T-helper 1 cell treated with Interleukin-12 subunit alpha and Interleukin-12 subunit beta and Interleukin-4 antibody, amounts not matched to agents 30 μg/mL and 1 μg/mL, for 36 hours (primary cell): Measurements from ENCODE around the gene DFFB.
"Not testable (repeated sequence)": the region's sequence is repeated elsewhere in the genome, so short reads cannot be mapped to it uniquely, and the experiment has no call there.

ENCODE experiments used
- H3K27ac Mint-ChIP-seq: one replicate; pipeline ENCODE4 v1.8.0; 2021; ENCODE audit warnings: mild to moderate bottlenecking, mixed read lengths
- H3K27me3 Mint-ChIP-seq: one replicate; pipeline ENCODE4 v1.8.0; 2021; ENCODE audit warnings: low read depth, mixed read lengths
- H3K36me3 Mint-ChIP-seq: one replicate; pipeline ENCODE4 v1.8.0; 2021; ENCODE audit warnings: low read depth, mixed read lengths
- H3K4me1 Mint-ChIP-seq: one replicate; pipeline ENCODE4 v1.8.0; 2021; ENCODE audit warnings: low read depth, mixed read lengths
- H3K4me3 Mint-ChIP-seq: one replicate; pipeline ENCODE4 v1.8.0; 2021; ENCODE audit warnings: mild to moderate bottlenecking, moderate library complexity, mixed read lengths
- H3K9me3 Mint-ChIP-seq: one replicate; pipeline ENCODE4 v1.8.0; 2021; ENCODE audit warnings: mixed read lengths

The DFFB gene

GRCh38 chr1:3856923-3857790 is at the start of gene DFFB, which contains the start of gene CEP104:
Gene DFFB (plus strand): TSS chr1:3857476. CDS start chr1:3857604, 128 bp downstream.
Gene CEP104 (minus strand): TSS chr1:3857211. CDS start chr1:3852407, 4,804 bp downstream.
- H3K27ac Mint-ChIP-seq, result peak within 1 kb of the TSS; percentile 88
- peaks cover 17% of the 10 kb centered on the region for H3K4me1 Mint-ChIP-seq
- H3K27me3 Mint-ChIP-seq, result no peaks in the 10 kb centered on the region

GRCh38 chr1:3807769-3808168 is 49.5 kb upstream of the DFFB start:
- H3K4me3 Mint-ChIP-seq, result no peak overlapping the region
- H3K27me3 Mint-ChIP-seq, result peaks cover 5% of the 10 kb centered on the region
- H3K4me1 Mint-ChIP-seq, result no peaks in the 10 kb centered on the region
- no peaks in the 10 kb centered on the region for H3K9me3 Mint-ChIP-seq
- H3K36me3 Mint-ChIP-seq, result no peaks in the 10 kb centered on the region
- H3K27ac Mint-ChIP-seq, result no peak overlapping the region

More at GRCh38 chr1:3856923-3857790, at the start of gene DFFB, which contains the start of gene CEP104:
- no peaks in the 10 kb centered on the region for H3K36me3 Mint-ChIP-seq
- H3K4me3 Mint-ChIP-seq, result peak within 1 kb of the TSS; percentile 97
- no peaks in the 10 kb centered on the region for H3K9me3 Mint-ChIP-seq

- Mint-ChIP-seq H3K4me3 (no peak overlapping the region), H3K27ac (no peak overlapping the region), H3K9me3 (no peaks in the 10 kb centered on the region), H3K36me3 (no peaks in the 10 kb centered on the region), H3K4me1 (no peaks in the 10 kb centered on the region), H3K27me3 (no peaks in the 10 kb centered on the region)
These were observed 47.6 kb upstream of the DFFB start for GRCh38 chr1:3809680-3810079.

GRCh38 chr1:3810149-3810761 is 47.0 kb upstream of the DFFB start:
- H3K4me1 Mint-ChIP-seq, H3K36me3 Mint-ChIP-seq, H3K9me3 Mint-ChIP-seq, H3K27ac Mint-ChIP-seq, H3K4me3 Mint-ChIP-seq, H3K27me3 Mint-ChIP-seq: not testable (repeated sequence)

- H3K9me3 Mint-ChIP-seq, result no peaks in the 10 kb centered on the region
- no peaks in the 10 kb centered on the region for H3K4me1 Mint-ChIP-seq
- no peak overlapping the region for H3K27ac Mint-ChIP-seq
- no peaks in the 10 kb centered on the region for H3K36me3 Mint-ChIP-seq
- no peaks in the 10 kb centered on the region for H3K27me3 Mint-ChIP-seq
- H3K4me3 Mint-ChIP-seq, result no peak overlapping the region
These were observed 45.7 kb upstream of the DFFB start for GRCh38 chr1:3811595-3811911.

GRCh38 chr1:3814065-3814464 is 43.2 kb upstream of the DFFB start:
- Mint-ChIP-seq H3K36me3 (peaks cover 2% of the 10 kb centered on the region), H3K9me3 (no peaks in the 10 kb centered on the region), H3K27me3 (no peaks in the 10 kb centered on the region), H3K4me1 (no peaks in the 10 kb centered on the region), H3K4me3 (no peak overlapping the region), H3K27ac (no peak overlapping the region)

- H3K4me1 Mint-ChIP-seq, result no peaks in the 10 kb centered on the region
- no peak overlapping the region for H3K27ac Mint-ChIP-seq
- H3K36me3 Mint-ChIP-seq, result peaks cover 4% of the 10 kb centered on the region
- H3K27me3 Mint-ChIP-seq, result no peaks in the 10 kb centered on the region
- H3K9me3 Mint-ChIP-seq, result no peaks in the 10 kb centered on the region
- H3K4me3 Mint-ChIP-seq, result no peak overlapping the region
These were observed 42.3 kb upstream of the DFFB start for GRCh38 chr1:3814771-3815561.

- no peak overlapping the region for H3K27ac Mint-ChIP-seq
- H3K27me3 Mint-ChIP-seq, result no peaks in the 10 kb centered on the region
- H3K4me1 Mint-ChIP-seq, result no peaks in the 10 kb centered on the region
- no peaks in the 10 kb centered on the region for H3K9me3 Mint-ChIP-seq
- H3K36me3 Mint-ChIP-seq, result peaks cover 8% of the 10 kb centered on the region
- H3K4me3 Mint-ChIP-seq, result no peak overlapping the region
These were observed 40.7 kb upstream of the DFFB start for GRCh38 chr1:3816331-3817137.

- no peak overlapping the region for H3K27ac Mint-ChIP-seq
These were observed 40.0 kb upstream of the DFFB start for GRCh38 chr1:3817138-3817740.

GRCh38 chr1:3817821-3818597 is 39.3 kb upstream of the DFFB start:
- no peaks in the 10 kb centered on the region for H3K9me3 Mint-ChIP-seq
- H3K27ac Mint-ChIP-seq, result no peak overlapping the region
- no peaks in the 10 kb centered on the region for H3K4me1 Mint-ChIP-seq
- no peak overlapping the region for H3K4me3 Mint-ChIP-seq
- H3K27me3 Mint-ChIP-seq, result no peaks in the 10 kb centered on the region
- H3K36me3 Mint-ChIP-seq, result peaks cover 11% of the 10 kb centered on the region

More at GRCh38 chr1:3817138-3817740, 40.0 kb upstream of the DFFB start:
- peaks cover 11% of the 10 kb centered on the region for H3K36me3 Mint-ChIP-seq
- H3K4me1 Mint-ChIP-seq, result no peaks in the 10 kb centered on the region
- H3K4me3 Mint-ChIP-seq, result no peak overlapping the region
- H3K9me3 Mint-ChIP-seq, result no peaks in the 10 kb centered on the region
- no peaks in the 10 kb centered on the region for H3K27me3 Mint-ChIP-seq

- Mint-ChIP-seq H3K36me3 (peaks cover 16% of the 10 kb centered on the region), H3K27me3 (no peaks in the 10 kb centered on the region), H3K4me3 (no peak overlapping the region), H3K4me1 (no peaks in the 10 kb centered on the region), H3K9me3 (no peaks in the 10 kb centered on the region), H3K27ac (no peak overlapping the region)
These were observed 37.5 kb upstream of the DFFB start for GRCh38 chr1:3819771-3820200.

- H3K4me1 Mint-ChIP-seq, result no peaks in the 10 kb centered on the region
- H3K27me3 Mint-ChIP-seq, result no peaks in the 10 kb centered on the region
- H3K9me3 Mint-ChIP-seq, result no peaks in the 10 kb centered on the region
- peaks cover 16% of the 10 kb centered on the region for H3K36me3 Mint-ChIP-seq
- H3K4me3 Mint-ChIP-seq, result no peak overlapping the region
- H3K27ac Mint-ChIP-seq, result no peak overlapping the region
These were observed 37.0 kb upstream of the DFFB start for GRCh38 chr1:3820316-3820715.

- Mint-ChIP-seq H3K4me1 (no peaks in the 10 kb centered on the region), H3K27ac (no peak overlapping the region), H3K27me3 (no peaks in the 10 kb centered on the region), H3K4me3 (no peak overlapping the region), H3K36me3 (peaks cover 21% of the 10 kb centered on the region), H3K9me3 (no peaks in the 10 kb centered on the region)
These were observed 36.3 kb upstream of the DFFB start for GRCh38 chr1:3821004-3821403.
